Body of pancreas (tissue), 4 donors: ENCODE results near the gene SLC4A3. TPM values are rescaled to one million over a fixed set of nuclear protein-coding genes. Genes with fewer than 3 reads are reported as not detected.

ENCODE experiments used
- ATAC-seq: fragments of 150-250 bp; one replicate; pipeline ENCODE4 v1.9.1; 2016
- DNase-seq, 4 donors: peaks; one replicate each; pipeline ENCODE4 v3.0.0-alpha.2; 2019
- H3K27ac ChIP-seq, 4 donors: fragments of 200-600 bp; sonication (generic); 1 replicate in 3 of 4; 2 replicates in 1 of 4; pipeline versions ENCODE4 v1.5.1 to v1.6.1; 2016 to 2019; ENCODE audit warnings: mild to moderate bottlenecking in 1 of 4, mixed read lengths in 1 of 4, moderate library complexity in 1 of 4
- H3K27me3 ChIP-seq, 2 donors: fragments of 200-600 bp; sonication (generic); one replicate each; pipeline ENCODE4 v1.6.0; 2016; ENCODE audit warnings: mild to moderate bottlenecking in 1 of 2
- H3K36me3 ChIP-seq, 2 donors: fragments of 200-600 bp; sonication (generic); replicated peaks in 1 of 2; 2 replicates each; pipeline ENCODE4 v1.5.1; 2016; ENCODE audit warnings: low read depth in 2 of 2; ENCODE audit not compliant: insufficient read depth in 1 of 2
- H3K4me1 ChIP-seq: fragments of 200-600 bp; sonication (generic); one replicate; pipeline ENCODE4 v1.6.0; 2016
- H3K4me3 ChIP-seq, 2 donors: fragments of 200-600 bp; sonication (generic); 1 replicate in 1 of 2; 2 replicates in 1 of 2; pipeline ENCODE4 v1.5.1; 2016 to 2019
- H3K9me3 ChIP-seq, 3 donors: fragments of 200-600 bp; sonication (generic); 1 replicate in 2 of 3; 2 replicates in 1 of 3; pipeline ENCODE4 v1.5.1; 2016
- POLR2A ChIP-seq, 3 donors: fragments of 450-650 bp; IDR thresholded peaks; one replicate each; pipeline ENCODE4 v1.6.1; 2016; ENCODE audit warnings: antibody characterized with exemption in 3 of 3, mild to moderate bottlenecking in 2 of 3
- WGBS, 2 donors: methylation state at CpG; one replicate each; pipeline ENCODE4 v1.1.5; 2017; 5-methylcytosine and 5-hydroxymethylcytosine counted together
- intact Hi-C: fragments of 100-400 bp; cut with DNase I; formaldehyde crosslinking; loops from one replicate; pipeline ENCODE4 v1.15.1; 2023
- total RNA-seq, 2 donors: library from RNA; depleted of rRNA; stranded (reverse); fragments of >200 nt; gene quantifications; one replicate each; pipeline ENCODE4 v1.1.0, GENCODE V29; 2016
- TF ChIP-seq, protein P1 (sequence below), 7 experiments: fragments of 450-650 bp in 4 of 7; fragments of 200-600 bp in 3 of 7; sonication (generic) in 3 of 7; IDR thresholded peaks; one replicate each; pipeline ENCODE4 v1.5.1; 2016 to 2019; ENCODE audit warnings: antibody characterized with exemption in 7 of 7

SLC4A3 gene
- total RNA-seq, 2 donors from 2014 or later, result 2.6 to 10.9 TPM

GRCh38 chr2:219670386-219670785 is 43.0 kb downstream of the SLC4A3 start:
- no peaks in the 10 kb centered on the region for H3K27me3 ChIP-seq
- H3K27ac ChIP-seq, result no peak overlapping the region
- DNase-seq (no peak), ATAC-seq (no peak)
- no peak overlapping the region for H3K4me3 ChIP-seq
- H3K4me1 ChIP-seq, result no peaks in the 10 kb centered on the region
- H3K9me3 ChIP-seq, result no peaks in the 10 kb centered on the region
- intact Hi-C loops, result no loop called here
- 70% methylated on average over 6 of the region's 6 CpGs for WGBS, 2 donors
- H3K36me3 ChIP-seq, result no peaks in the 10 kb centered on the region
- TF ChIP-seq POLR2A (IDR thresholded peaks at IDR 0.05), result no peak
- TF ChIP-seq, protein P1, sequence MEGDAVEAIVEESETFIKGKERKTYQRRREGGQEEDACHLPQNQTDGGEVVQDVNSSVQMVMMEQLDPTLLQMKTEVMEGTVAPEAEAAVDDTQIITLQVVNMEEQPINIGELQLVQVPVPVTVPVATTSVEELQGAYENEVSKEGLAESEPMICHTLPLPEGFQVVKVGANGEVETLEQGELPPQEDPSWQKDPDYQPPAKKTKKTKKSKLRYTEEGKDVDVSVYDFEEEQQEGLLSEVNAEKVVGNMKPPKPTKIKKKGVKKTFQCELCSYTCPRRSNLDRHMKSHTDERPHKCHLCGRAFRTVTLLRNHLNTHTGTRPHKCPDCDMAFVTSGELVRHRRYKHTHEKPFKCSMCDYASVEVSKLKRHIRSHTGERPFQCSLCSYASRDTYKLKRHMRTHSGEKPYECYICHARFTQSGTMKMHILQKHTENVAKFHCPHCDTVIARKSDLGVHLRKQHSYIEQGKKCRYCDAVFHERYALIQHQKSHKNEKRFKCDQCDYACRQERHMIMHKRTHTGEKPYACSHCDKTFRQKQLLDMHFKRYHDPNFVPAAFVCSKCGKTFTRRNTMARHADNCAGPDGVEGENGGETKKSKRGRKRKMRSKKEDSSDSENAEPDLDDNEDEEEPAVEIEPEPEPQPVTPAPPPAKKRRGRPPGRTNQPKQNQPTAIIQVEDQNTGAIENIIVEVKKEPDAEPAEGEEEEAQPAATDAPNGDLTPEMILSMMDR (IDR thresholded peaks at IDR 0.05), result no peak

DNA sequence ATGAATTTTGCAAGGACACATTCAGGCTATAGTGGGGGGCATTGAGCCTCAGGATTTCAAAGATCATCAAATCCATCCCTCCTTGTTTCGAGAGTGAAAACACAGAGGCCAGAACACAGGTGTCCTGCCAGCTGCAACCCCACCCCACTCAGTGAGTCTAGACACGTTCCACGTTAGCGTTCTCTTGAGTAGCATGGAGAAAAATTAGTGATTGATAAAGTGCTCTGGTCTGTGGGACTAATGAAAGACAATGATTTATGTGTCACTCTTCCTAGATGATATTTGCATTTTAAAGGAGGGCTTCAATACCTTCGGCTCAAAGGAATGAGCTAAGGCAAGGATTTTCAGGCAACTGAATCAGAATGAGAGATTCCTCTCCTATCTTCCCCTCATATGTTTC is 43.8 kb downstream of the SLC4A3 start:
- Histone ChIP-seq H3K27ac (no peak overlapping the region), H3K4me3 (no peak overlapping the region), H3K9me3 (no peaks in the 10 kb centered on the region), H3K4me1 (no peaks in the 10 kb centered on the region), H3K36me3 (no peaks in the 10 kb centered on the region), H3K27me3 (no peaks in the 10 kb centered on the region)
- 39 to 54% methylated on average over 5 of the region's 5 CpGs for WGBS, 2 donors
- DNase-seq, result no peak
- no peak for ATAC-seq
- intact Hi-C loops, result no loop called here
- no peak for TF ChIP-seq POLR2A (IDR thresholded peaks at IDR 0.05)
- TF ChIP-seq, protein P1 (IDR thresholded peaks at IDR 0.05), result no peak

DNA sequence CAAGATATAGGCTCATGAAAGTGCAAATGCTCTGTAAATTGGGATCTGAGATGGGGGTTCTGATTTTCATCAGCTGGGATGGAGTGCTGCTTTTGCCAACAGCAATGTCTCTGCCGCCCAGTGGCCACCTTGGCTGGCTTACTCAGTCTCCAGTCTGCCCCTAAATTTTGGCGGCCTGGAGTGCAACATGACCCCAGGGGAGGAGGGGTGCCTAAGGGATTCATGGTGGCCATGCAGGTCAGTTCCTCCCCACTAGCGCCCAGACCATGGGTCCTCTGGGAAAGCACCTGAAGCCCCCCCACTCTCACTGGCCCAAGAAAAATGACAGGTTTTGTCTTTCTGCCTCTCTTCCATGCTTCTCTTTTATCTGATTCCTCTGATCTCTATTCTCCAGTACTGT is 45.0 kb downstream of the SLC4A3 start:
- no peaks in the 10 kb centered on the region for H3K9me3 ChIP-seq
- 76 to 83% methylated on average over 2 to 3 of the region's 3 CpGs for WGBS, 2 donors
- no peak for DNase-seq
- no peaks in the 10 kb centered on the region for H3K4me1 ChIP-seq
- no peak for ATAC-seq
- no peaks in the 10 kb centered on the region for H3K27me3 ChIP-seq
- TF ChIP-seq, protein P1 (IDR thresholded peaks at IDR 0.05), result no peak
- TF ChIP-seq POLR2A (IDR thresholded peaks at IDR 0.05), result no peak
- H3K27ac ChIP-seq, result no peak overlapping the region
- H3K36me3 ChIP-seq, result no peaks in the 10 kb centered on the region
- no peak overlapping the region for H3K4me3 ChIP-seq
- intact Hi-C loops, result no loop called here

- Histone ChIP-seq H3K27ac (no peak overlapping the region), H3K27me3 (no peaks in the 10 kb centered on the region), H3K4me1 (no peaks in the 10 kb centered on the region), H3K4me3 (no peak overlapping the region), H3K9me3 (no peaks in the 10 kb centered on the region), H3K36me3 (no peaks in the 10 kb centered on the region)
- intact Hi-C loops, result no loop called here
- no peak for TF ChIP-seq POLR2A (IDR thresholded peaks at IDR 0.05)
- TF ChIP-seq, protein P1 (IDR thresholded peaks at IDR 0.05), result no peak
- 61 to 63% methylated on average over 4 of the region's 4 CpGs for WGBS, 2 donors
- DNase-seq (no peak), ATAC-seq (no peak)
Observed at GRCh38 chr2:219675221-219675620, 47.8 kb downstream of the SLC4A3 start.

GRCh38 chr2:219676586-219676985 is 49.2 kb downstream of the SLC4A3 start:
- Histone ChIP-seq H3K36me3 (no peaks in the 10 kb centered on the region), H3K9me3 (no peaks in the 10 kb centered on the region), H3K27me3 (no peaks in the 10 kb centered on the region), H3K27ac (no peak overlapping the region), H3K4me3 (no peak overlapping the region), H3K4me1 (no peaks in the 10 kb centered on the region)
- TF ChIP-seq, protein P1 (IDR thresholded peaks at IDR 0.05), result no peak
- no peak for TF ChIP-seq POLR2A (IDR thresholded peaks at IDR 0.05)
- intact Hi-C loops, result no loop called here
- DNase-seq, result no peak
- WGBS, 2 donors, result 21 to 22% methylated on average over 1 of the region's 1 CpG
- no peak for ATAC-seq
